Neural crest cell (in vitro differentiated cells): Measurements from ENCODE around the gene RBBP5. TPM values are rescaled to one million over a fixed set of nuclear protein-coding genes. Genes with fewer than 3 reads are reported as not detected.

Experiments used
- DNase-seq: peaks from one replicate; pipeline ENCODE4 v3.0.0; 2021; ENCODE audit warnings: low read depth, mixed read lengths, low spot score
- H3K27ac Mint-ChIP-seq: one replicate; pipeline ENCODE4 v1.8.0; 2021; ENCODE audit warnings: mild to moderate bottlenecking, mixed read lengths; ENCODE audit not compliant: unreplicated experiment
- H3K27me3 Mint-ChIP-seq: 2 replicates; pipeline ENCODE4 v1.8.0; 2021; ENCODE audit warnings: low read depth, mild to moderate bottlenecking, mixed read lengths
- H3K36me3 Mint-ChIP-seq: 2 replicates; pipeline ENCODE4 v1.8.0; 2021; ENCODE audit warnings: low read depth, mild to moderate bottlenecking, mixed read lengths
- H3K4me1 Mint-ChIP-seq: 2 replicates; pipeline ENCODE4 v1.8.0; 2021; ENCODE audit warnings: mixed read lengths
- H3K4me3 Mint-ChIP-seq: one replicate; pipeline ENCODE4 v1.8.0; 2021; ENCODE audit warnings: mild to moderate bottlenecking, mixed read lengths
- H3K9me3 Mint-ChIP-seq: 2 replicates; pipeline ENCODE4 v1.8.0; 2021; ENCODE audit warnings: mixed read lengths
- CTCF ChIP-seq: fragments of 200-600 bp; sonication (generic); conservative IDR thresholded peaks from 2 replicates; pipeline ENCODE4 v1.5.0; 2021; ENCODE audit warnings: antibody characterized with exemption, mild to moderate bottlenecking
- total RNA-seq: library from RNA; stranded (reverse); gene quantifications from 2 replicates; pipeline ENCODE4 v1.2.1, GENCODE V29; 2021

RBBP5 gene
- total RNA-seq, 1 donor from 2014 or later: 22.8 TPM

- TF ChIP-seq CTCF: no peak
- H3K9me3 Mint-ChIP-seq: no peaks in the 10 kb centered on the region
- peaks cover 4% of the 10 kb centered on the region for H3K4me1 Mint-ChIP-seq
- DNase-seq: no peak
- no peak overlapping the region for H3K27ac Mint-ChIP-seq
- H3K27me3 Mint-ChIP-seq: no peaks in the 10 kb centered on the region
- no peak overlapping the region for H3K4me3 Mint-ChIP-seq
- no peaks in the 10 kb centered on the region for H3K36me3 Mint-ChIP-seq
These were observed 47.7 kb downstream of the RBBP5 start for GRCh38 chr1:205074084-205074483.

GRCh38 chr1:205073511-205073910 is 48.3 kb downstream of the RBBP5 start:
- no peak for TF ChIP-seq CTCF
- Mint-ChIP-seq H3K27me3 (no peaks in the 10 kb centered on the region), H3K27ac (no peak overlapping the region), H3K4me3 (no peak overlapping the region), H3K36me3 (no peaks in the 10 kb centered on the region), H3K4me1 (peaks cover 4% of the 10 kb centered on the region), H3K9me3 (no peaks in the 10 kb centered on the region)
- no peak for DNase-seq

- no peak overlapping the region for H3K27ac Mint-ChIP-seq
- H3K27me3 Mint-ChIP-seq: no peaks in the 10 kb centered on the region
These were observed 48.9 kb downstream of the RBBP5 start for GRCh38 chr1:205072881-205073280.

GRCh38 chr1:205072286-205072685 is 49.5 kb downstream of the RBBP5 start:
- no peaks in the 10 kb centered on the region for H3K36me3 Mint-ChIP-seq

More at GRCh38 chr1:205072881-205073280, 48.9 kb downstream of the RBBP5 start:
- no peak for TF ChIP-seq CTCF
- no peak for DNase-seq
- no peaks in the 10 kb centered on the region for H3K36me3 Mint-ChIP-seq
- H3K9me3 Mint-ChIP-seq: no peaks in the 10 kb centered on the region
- no peak overlapping the region for H3K4me3 Mint-ChIP-seq
- peaks cover 4% of the 10 kb centered on the region for H3K4me1 Mint-ChIP-seq

GRCh38 chr1:205071801-205072200 is 50.0 kb downstream of the RBBP5 start:
- Mint-ChIP-seq H3K27me3 (no peaks in the 10 kb centered on the region), H3K4me1 (peaks cover 4% of the 10 kb centered on the region), H3K36me3 (no peaks in the 10 kb centered on the region), H3K4me3 (no peak overlapping the region), H3K9me3 (no peaks in the 10 kb centered on the region), H3K27ac (no peak overlapping the region)
- TF ChIP-seq CTCF: no peak
- DNase-seq: no peak

More at GRCh38 chr1:205072286-205072685, 49.5 kb downstream of the RBBP5 start:
- no peak for DNase-seq
- no peak for TF ChIP-seq CTCF
- peaks cover 4% of the 10 kb centered on the region for H3K4me1 Mint-ChIP-seq
- no peaks in the 10 kb centered on the region for H3K9me3 Mint-ChIP-seq
- H3K4me3 Mint-ChIP-seq: no peak overlapping the region
- H3K27ac Mint-ChIP-seq: no peak overlapping the region
- H3K27me3 Mint-ChIP-seq: no peaks in the 10 kb centered on the region

GRCh38 chr1:205071028-205071409 is 50.8 kb downstream of the RBBP5 start:
- H3K4me1 Mint-ChIP-seq: peaks cover 4% of the 10 kb centered on the region

More at GRCh38 chr1:205071028-205071409, 50.8 kb downstream of the RBBP5 start:
- no peak overlapping the region for H3K4me3 Mint-ChIP-seq
- peak overlapping the region; percentile 93 for H3K27ac Mint-ChIP-seq
- H3K36me3 Mint-ChIP-seq: no peaks in the 10 kb centered on the region
- H3K27me3 Mint-ChIP-seq: no peaks in the 10 kb centered on the region
- H3K9me3 Mint-ChIP-seq: no peaks in the 10 kb centered on the region
- no peak for TF ChIP-seq CTCF
- no peak for DNase-seq
